GM12865 (cell line): ENCODE data around the gene WNT4.
A peak's percentile ranks its signal among the peaks of the same experiment; 100 is the strongest.

ENCODE experiments used
- DNase-seq: peaks from one replicate; pipeline ENCODE4 v3.0.0; 2010; ENCODE audit warnings: low read depth
- H3K4me3 ChIP-seq: 2 replicates; pipeline ENCODE4 v1.5.1; 2011; ENCODE audit warnings: mild to moderate bottlenecking, low read depth, low read length, control low read depth
- TF ChIP-seq, protein P1 (sequence below): IDR thresholded peaks from 2 replicates; pipeline ENCODE4 v1.5.1; 2011; ENCODE audit warnings: low read length, control low read depth, low read depth, inconsistent platforms; ENCODE audit not compliant: insufficient read depth; ENCODE audit errors: missing control alignments

The WNT4 gene

DNA sequence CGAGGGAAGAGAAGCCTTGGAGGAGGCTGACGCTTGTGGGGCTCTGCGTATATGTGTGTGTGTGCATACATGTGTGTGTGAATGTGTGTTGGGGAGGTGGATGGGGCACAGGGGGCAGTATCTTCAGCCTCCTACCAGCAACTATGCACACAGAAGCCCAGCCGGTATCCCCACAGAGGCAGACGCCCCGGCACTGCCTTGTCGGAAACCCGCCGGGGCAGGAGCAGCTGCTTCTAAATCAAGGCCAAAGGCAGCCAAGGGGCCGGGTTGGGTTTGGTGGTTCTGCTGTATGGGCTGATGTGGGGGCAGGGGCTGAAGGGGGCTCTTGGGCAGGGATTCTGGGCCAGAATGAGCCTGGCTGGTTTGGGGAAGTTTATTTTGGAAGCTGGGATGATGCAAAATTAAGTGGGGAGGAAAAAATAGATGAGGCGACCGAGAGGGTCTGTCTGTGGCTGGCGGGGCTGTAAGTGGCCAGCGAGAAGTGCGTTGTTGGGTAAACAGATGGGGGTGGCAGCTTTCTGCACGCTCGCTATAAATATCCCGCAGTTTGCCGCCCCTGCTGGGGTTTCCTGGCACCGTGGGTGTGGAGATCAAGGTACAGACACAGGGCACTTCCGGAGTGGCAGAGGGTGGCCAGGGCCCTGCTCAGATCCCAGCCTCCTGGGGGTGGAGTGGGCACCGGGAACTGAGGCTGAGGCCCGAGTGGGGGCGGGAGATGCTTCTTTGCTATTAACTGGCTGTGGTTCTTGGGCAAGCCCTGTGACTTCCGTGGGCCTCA lies 11.0 kb upstream of the WNT4 start:
- no peak overlapping the region for H3K4me3 ChIP-seq

DNA sequence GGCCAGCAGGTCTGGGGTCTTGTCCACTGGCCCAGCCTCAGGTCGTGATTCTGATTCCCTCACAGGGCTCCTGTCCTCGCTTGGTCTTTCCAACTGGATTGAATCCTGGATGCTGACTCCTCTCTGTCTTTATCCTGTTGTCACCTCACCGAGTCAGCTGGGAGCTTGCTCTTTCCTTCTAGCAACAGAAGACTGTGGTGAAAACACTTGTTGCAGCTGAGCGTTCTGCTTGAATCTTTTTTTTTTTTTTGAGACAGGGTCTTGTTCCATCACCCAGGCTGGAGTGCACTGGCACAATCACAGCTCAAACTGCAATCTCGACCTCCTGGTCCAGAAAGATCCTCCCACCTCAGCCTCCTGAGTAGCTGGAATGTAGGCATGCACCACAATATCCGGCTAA lies 8.0 kb upstream of the WNT4 start:
- TF ChIP-seq, protein P1, sequence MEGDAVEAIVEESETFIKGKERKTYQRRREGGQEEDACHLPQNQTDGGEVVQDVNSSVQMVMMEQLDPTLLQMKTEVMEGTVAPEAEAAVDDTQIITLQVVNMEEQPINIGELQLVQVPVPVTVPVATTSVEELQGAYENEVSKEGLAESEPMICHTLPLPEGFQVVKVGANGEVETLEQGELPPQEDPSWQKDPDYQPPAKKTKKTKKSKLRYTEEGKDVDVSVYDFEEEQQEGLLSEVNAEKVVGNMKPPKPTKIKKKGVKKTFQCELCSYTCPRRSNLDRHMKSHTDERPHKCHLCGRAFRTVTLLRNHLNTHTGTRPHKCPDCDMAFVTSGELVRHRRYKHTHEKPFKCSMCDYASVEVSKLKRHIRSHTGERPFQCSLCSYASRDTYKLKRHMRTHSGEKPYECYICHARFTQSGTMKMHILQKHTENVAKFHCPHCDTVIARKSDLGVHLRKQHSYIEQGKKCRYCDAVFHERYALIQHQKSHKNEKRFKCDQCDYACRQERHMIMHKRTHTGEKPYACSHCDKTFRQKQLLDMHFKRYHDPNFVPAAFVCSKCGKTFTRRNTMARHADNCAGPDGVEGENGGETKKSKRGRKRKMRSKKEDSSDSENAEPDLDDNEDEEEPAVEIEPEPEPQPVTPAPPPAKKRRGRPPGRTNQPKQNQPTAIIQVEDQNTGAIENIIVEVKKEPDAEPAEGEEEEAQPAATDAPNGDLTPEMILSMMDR, result no peak
- no peak overlapping the region for H3K4me3 ChIP-seq
- DNase-seq, result no peak

More for the DNA sequence above, 11.0 kb upstream of the WNT4 start:
- DNase-seq, result no peak
- TF ChIP-seq, protein P1, result no peak

DNA sequence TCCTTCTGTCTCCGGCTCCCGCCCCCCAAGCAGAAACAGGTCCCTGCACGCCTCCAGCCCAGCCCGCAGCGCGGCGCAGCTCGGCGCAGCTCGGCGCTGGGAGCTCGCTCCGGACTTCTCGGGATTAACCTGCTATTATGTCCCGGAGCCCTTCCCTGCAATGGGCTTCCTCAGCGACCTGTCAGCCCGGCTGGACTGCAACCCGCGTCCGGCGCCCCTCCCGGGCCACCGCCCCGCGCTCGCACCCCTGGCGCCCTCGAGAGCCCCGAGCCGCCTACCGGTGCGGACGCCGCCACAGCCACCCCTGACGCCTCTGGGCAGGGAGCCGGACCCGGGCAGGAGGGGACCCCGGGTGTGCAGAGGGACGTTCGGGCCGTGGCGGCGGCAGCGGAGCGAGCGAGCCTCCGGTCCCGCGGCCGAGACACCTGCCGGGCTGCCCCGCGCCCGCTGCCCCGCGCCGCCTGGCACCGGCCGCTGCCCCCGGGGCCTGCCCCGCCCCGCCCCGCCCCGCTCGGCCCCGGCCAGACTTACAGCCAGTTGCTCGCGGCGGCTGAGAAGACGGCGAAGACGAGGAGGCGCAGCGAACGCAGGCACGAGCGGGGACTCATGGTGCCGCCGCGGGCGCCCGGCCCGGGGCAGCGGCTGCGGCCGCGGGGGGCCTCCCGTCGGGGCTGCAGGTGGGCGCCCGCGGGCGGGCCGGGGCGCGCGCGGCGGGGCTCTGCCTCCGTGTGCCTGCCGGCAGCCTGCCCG lies 407 bp downstream of the WNT4 start:
- H3K4me3 ChIP-seq, result peak overlapping the region; percentile 30
- DNase-seq, result no peak
- TF ChIP-seq, protein P1, result no peak

DNA sequence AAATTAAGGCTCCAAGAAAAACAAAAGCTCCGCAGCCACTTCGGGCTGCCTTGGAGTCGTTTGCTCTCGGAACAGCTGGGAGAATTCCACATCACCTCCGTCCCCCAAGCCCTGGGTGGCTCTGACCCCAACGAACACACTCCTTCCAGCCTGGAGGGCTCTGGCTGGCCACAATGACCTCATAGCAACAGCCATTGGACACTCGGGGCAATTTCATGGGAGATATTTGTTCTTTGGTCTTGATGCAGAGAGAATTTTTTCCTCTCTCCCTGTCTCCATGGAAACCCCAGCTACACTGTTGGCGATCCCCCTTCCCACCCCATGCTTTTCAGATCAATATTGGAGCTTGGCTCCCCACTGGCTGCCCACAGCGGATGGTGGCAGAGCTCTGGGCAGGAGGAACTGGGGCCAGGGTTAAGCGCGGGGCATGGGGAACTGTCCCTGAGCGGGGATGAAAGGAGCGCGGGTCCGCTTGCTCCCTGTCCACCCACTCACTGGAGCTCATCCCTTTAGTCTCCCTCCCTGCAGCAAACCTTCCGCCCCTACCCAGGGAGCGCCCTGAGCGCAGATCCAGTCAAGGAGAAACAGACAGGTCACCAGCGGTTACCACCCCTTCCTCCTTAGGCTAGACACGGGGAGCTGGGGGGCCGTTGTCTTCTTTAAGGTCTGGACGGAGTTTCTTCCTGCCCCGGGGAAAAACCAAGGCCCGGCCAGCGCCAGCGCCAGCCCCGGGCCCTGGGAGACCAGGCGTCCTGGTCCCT lies 1.2 kb downstream of the WNT4 start:
- TF ChIP-seq, protein P1, result no peak
- peak overlapping the region; percentile 30 for H3K4me3 ChIP-seq
- no peak for DNase-seq

DNA sequence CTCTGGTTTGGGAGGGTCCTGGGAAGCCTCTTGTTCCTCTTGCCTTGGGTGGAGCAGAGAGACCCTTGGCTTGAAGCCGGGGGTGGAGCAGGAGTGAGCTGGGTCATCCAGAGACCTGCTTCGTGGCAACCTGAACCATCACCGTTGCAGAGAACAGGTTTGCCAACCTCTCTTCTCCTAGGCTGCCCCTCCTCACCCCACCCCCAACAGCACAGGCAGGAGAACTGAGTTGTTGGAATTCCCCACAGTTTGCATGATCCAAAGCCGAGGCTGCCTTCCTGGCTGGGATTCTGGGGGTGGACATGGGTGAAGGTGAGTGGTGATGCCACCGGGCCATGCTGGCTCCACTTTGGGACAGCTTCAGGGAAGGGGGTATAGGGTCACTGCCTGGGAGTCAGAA lies 2.2 kb downstream of the WNT4 start:
- H3K4me3 ChIP-seq, result no peak overlapping the region
- no peak for DNase-seq
- TF ChIP-seq, protein P1, result no peak

DNA sequence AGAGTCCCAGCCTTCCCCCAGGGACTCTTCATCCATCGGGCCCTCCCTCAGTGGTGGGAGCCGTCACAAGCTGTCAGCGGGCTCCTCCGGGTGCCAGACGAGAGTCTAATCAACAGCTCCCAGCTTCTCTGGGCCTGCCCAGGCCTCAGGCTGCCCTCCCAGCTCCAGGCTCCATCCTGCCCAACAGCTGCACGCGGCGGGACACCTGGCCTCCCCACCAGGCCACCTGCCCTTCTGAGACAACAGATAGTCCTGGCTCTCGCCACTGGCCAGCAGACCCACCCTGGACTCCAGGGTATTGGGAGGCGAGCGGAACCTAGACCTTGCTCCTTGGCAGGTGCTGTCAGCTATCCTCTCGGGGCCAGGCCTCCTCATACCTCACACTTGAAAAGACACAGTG lies 3.1 kb downstream of the WNT4 start:
- DNase-seq, result no peak
- TF ChIP-seq, protein P1, result no peak
- no peak overlapping the region for H3K4me3 ChIP-seq
